ENCODE data around the gene ASXL1. TPM values are rescaled to one million over a fixed set of nuclear protein-coding genes. Genes with fewer than 3 reads are reported as not detected.

Gene ASXL1
- total and polyA plus RNA-seq, 10 of the 15 experiments (the other 5 are each of a cell fraction or from before 2014, with no cell fraction given) = 11.0 to 87.6 (median 56.8) TPM

- no peak for TF ChIP-seq ZBTB4 (CRISPR knock-in tag; IDR thresholded peaks at IDR 0.05)
- no peak for TF ChIP-seq BHLHE40 (IDR thresholded peaks at IDR 0.05; ENCODE audit: borderline replicate concordance in 1 of 2, low read depth in 2 of 2, low read length in 1 of 2)
- TF ChIP-seq RUNX3 (IDR thresholded peaks at IDR 0.05; ENCODE audit: low read length) = no peak
- TF ChIP-seq FOXK2 (IDR thresholded peaks at IDR 0.05) = no peak
- no peak for TF ChIP-seq CHD4 (IDR thresholded peaks at IDR 0.05)
- TF ChIP-seq IRF4 (IDR thresholded peaks at IDR 0.05; ENCODE audit: low read depth, low read length) = no peak
- TF ChIP-seq ELK1 (IDR thresholded peaks at IDR 0.05; ENCODE audit: low read depth, low read length) = no peak
- TF ChIP-seq MTA3 (IDR thresholded peaks at IDR 0.05; ENCODE audit: borderline replicate concordance, low read length) = no peak
- no peak for TF ChIP-seq NFXL1 (IDR thresholded peaks at IDR 0.05; ENCODE audit: borderline replicate concordance)
- no peak for TF ChIP-seq ZBTB11 (CRISPR knock-in tag; IDR thresholded peaks at IDR 0.05)
- no peak for TF ChIP-seq KLF5 (IDR thresholded peaks at IDR 0.05; ENCODE audit: partially characterized antibody)
Observed at GRCh38 chr20:32478576-32478975, 120.4 kb downstream of the ASXL1 start (continued).
